Mucosa of descending colon (tissue), 3 donors: ENCODE results near the gene TRIM27. TPM values are rescaled to one million over a fixed set of nuclear protein-coding genes. Genes with fewer than 3 reads are reported as not detected.

Experiments used
- ATAC-seq: fragments of 200-7000 bp; cut with Tn5 transposase; one replicate; pipeline ENCODE4 v1.9.1; 2020; ENCODE audit warnings: mild to moderate bottlenecking, moderate library complexity
- DNase-seq, 3 donors: peaks; one replicate each; pipeline ENCODE4 v3.0.0-alpha.2; 2020
- H3K36me3 ChIP-seq: fragments of 200-600 bp; one replicate; pipeline ENCODE4 v1.8.0; 2021; ENCODE audit warnings: low read depth, mild to moderate bottlenecking
- H3K4me1 ChIP-seq: fragments of 200-600 bp; one replicate; pipeline ENCODE4 v1.8.0; 2021; ENCODE audit warnings: low read depth, mild to moderate bottlenecking
- H3K4me3 ChIP-seq: fragments of 200-600 bp; one replicate; pipeline ENCODE4 v1.8.0; 2021; ENCODE audit warnings: mild to moderate bottlenecking
- H3K9me3 ChIP-seq: fragments of 200-600 bp; one replicate; pipeline ENCODE4 v1.8.0; 2021; ENCODE audit warnings: mild to moderate bottlenecking
- intact Hi-C, 2 donors: fragments of 100-400 bp; cut with DNase I in 1 of 2; cut with micrococcal nuclease in 1 of 2; formaldehyde crosslinking; loops; one replicate each; pipeline versions ENCODE4 v1.11.0 to v1.11.1; 2022; cut with DNase I, micrococcal nuclease
- total RNA-seq, 3 donors: library from RNA; stranded (reverse); fragmentation: NEBNext Ultra II Directional in 2 of 3; extraction: Animal tissue kit (Norgen Biotek cat#: 25700) in 2 of 3; gene quantifications; one replicate each; pipeline versions ENCODE4 v1.2.1 to v1.2.4, GENCODE V29; 2021 to 2023
- TF ChIP-seq, protein P1 (sequence below): fragments of 200-600 bp; IDR thresholded peaks from one replicate; pipeline ENCODE4 v1.8.0; 2022; ENCODE audit warnings: antibody characterized with exemption, mild to moderate bottlenecking
- donor health status: DM: no; HTN: no; CAD: no; lungs with moderate emphysema.
- donor health status: DM: no; HTN: no; CAD: no.
- donor health status: DM: no; HTN: yes; CAD: no.

Gene TRIM27
- total RNA-seq, 3 donors from 2014 or later, result 33.1 to 37.2 (median 35.5) TPM

DNA sequence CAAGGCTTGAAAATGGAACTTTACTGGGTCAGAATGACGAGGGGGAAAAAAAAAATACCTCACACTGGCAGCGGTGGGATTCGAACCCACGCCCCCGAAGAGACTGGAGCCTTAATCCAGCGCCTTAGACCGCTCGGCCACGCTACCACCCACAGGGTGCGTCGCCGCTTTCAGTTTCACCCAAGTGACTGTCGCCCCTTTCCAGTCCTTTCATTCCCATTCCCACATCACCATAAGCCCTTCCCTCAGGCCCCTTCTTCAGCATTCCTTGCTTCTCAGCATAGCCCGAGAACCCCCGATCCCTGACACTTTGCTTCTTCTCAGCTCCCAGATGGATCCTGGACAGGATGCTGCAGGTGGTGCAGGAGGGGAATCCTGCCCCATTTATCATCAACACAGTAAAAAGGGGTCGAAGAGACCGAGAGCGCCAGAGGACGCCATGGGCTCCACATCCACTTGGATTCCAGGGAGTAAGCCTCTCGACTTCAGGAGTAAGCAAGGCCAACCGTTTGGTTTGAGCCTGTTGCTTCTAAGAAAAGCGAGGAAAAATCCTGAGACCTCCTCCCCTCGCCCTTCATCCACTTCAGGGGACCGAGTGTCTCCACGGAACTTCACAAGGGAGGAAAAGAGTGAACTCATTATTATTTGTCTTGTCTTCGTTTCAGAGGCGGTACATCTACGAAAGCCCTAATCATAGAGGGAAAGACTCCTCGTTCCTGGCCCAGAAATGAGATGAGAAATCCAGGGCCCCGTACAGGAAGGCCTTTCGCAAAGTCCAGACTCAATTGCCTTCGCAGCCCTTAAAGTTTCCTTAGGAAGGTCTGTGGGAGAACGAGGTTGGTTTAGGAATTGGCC, 20.0 kb upstream of the TRIM27 start:
- Histone ChIP-seq H3K4me3 (peak overlapping the region; percentile 1), H3K36me3 (no peaks in the 10 kb centered on the region), H3K4me1 (peaks cover 6% of the 10 kb centered on the region), H3K9me3 (no peaks in the 10 kb centered on the region)
- intact Hi-C loops, result no loop called here
- TF ChIP-seq, protein P1, sequence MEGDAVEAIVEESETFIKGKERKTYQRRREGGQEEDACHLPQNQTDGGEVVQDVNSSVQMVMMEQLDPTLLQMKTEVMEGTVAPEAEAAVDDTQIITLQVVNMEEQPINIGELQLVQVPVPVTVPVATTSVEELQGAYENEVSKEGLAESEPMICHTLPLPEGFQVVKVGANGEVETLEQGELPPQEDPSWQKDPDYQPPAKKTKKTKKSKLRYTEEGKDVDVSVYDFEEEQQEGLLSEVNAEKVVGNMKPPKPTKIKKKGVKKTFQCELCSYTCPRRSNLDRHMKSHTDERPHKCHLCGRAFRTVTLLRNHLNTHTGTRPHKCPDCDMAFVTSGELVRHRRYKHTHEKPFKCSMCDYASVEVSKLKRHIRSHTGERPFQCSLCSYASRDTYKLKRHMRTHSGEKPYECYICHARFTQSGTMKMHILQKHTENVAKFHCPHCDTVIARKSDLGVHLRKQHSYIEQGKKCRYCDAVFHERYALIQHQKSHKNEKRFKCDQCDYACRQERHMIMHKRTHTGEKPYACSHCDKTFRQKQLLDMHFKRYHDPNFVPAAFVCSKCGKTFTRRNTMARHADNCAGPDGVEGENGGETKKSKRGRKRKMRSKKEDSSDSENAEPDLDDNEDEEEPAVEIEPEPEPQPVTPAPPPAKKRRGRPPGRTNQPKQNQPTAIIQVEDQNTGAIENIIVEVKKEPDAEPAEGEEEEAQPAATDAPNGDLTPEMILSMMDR, result no peak
- DNase-seq (peak; percentile 75 to 84 (median 80)), ATAC-seq (peak; percentile 54)

DNA sequence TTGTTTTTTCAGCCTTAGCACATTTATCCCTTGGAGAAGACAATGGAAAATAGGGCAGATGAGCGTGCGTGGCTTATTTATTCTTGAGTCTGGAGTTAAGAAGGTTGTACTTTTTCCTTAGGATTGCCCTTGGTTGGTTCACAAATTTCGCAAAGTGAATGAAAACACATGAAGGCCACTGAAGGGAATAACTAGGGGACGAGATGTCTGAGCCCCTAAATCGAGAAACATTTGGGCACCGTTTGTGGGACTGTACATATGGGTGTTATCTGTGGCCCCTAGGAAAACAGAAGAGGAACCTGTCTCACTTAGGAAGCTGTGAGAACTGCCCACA, 19.4 kb upstream of the TRIM27 start:
- Histone ChIP-seq H3K9me3 (no peaks in the 10 kb centered on the region), H3K4me3 (no peak overlapping the region), H3K4me1 (peaks cover 6% of the 10 kb centered on the region), H3K36me3 (no peaks in the 10 kb centered on the region)
- TF ChIP-seq, protein P1, result no peak
- intact Hi-C loops, result no loop called here
- ATAC-seq, result no peak
- no peak for DNase-seq

DNA sequence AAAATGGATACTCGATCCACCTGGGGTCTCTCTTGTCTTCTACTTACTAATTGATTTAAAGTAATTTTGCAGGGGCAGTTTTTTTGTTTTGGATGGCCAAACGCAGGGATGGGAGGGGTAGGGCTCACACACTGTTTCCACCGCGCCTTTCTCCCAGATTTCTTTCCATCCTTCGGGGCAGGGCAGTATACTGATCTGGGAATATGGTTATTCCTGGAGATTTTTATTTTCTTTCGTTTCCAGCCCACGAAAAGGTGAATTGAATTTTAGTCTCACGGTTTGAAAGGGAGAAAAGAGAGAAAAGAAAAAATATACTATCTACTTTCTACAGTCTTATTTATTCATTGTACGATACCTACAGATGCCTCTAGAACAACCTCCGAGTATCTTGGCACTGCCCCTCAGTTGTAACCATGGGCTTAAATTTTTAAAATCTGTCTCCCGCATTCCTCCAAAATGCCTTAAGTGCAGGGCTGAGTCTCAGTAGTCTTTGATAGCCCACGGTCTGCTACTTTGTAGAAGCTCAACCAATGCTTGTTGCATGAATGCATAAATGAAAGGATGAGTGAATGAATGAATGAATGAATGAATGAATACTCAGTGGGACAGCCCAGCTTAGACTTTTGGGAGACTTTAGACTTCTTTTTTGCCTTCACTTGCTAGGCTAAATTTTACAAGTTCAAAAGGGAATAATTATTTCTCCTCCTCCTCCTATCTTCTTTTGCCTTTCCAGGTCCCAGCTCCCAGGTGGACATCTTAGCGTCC, 18.1 kb upstream of the TRIM27 start:
- Histone ChIP-seq H3K9me3 (no peaks in the 10 kb centered on the region), H3K36me3 (no peaks in the 10 kb centered on the region), H3K4me3 (peak overlapping the region; percentile 15), H3K4me1 (peaks cover 6% of the 10 kb centered on the region)
- DNase-seq (no peak), ATAC-seq (no peak)
- intact Hi-C loops, result no loop called here
- TF ChIP-seq, protein P1, result no peak

DNA sequence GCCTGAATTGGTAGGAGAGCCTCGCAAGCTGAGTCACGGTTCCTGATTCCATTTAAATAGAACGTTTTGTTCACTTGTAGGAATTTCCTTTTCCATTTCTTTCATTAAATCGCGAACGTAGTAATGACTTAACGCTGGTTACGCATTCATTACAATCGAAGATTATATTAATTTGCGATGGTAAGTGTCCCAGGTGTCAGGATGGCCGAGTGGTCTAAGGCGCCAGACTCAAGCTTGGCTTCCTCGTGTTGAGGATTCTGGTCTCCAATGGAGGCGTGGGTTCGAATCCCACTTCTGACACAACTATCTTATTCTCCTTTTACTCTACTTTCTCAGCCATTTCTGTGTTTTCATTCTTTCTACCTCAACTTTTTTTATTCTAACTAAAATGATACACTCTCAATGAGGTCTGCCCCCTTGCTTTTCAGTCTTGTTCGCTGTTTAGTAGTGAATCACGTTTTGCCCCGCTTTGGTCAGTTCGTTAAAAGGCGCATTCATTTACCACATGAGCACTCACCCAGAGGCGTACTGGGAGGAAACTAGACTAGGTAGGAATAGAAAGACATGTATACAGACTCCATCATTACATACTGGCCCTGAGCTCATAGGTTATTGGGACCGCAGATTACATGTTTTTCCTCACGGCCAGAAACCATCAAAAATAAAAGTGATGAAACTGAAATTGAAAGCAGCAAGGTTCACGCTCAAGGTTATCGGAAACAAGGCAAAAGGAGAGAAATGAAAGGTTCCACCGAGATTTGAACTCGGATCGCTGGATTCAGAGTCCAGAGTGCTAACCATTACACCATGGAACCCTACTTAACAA, 17.3 kb upstream of the TRIM27 start:
- Histone ChIP-seq H3K9me3 (no peaks in the 10 kb centered on the region), H3K36me3 (no peaks in the 10 kb centered on the region), H3K4me3 (peak overlapping the region; percentile 15), H3K4me1 (peaks cover 6% of the 10 kb centered on the region)
- TF ChIP-seq, protein P1, result no peak
- DNase-seq (peak in 2 of 3 donors; percentile 51 to 86), ATAC-seq (peak; percentile 71)
- intact Hi-C loops, result no loop called here

DNA sequence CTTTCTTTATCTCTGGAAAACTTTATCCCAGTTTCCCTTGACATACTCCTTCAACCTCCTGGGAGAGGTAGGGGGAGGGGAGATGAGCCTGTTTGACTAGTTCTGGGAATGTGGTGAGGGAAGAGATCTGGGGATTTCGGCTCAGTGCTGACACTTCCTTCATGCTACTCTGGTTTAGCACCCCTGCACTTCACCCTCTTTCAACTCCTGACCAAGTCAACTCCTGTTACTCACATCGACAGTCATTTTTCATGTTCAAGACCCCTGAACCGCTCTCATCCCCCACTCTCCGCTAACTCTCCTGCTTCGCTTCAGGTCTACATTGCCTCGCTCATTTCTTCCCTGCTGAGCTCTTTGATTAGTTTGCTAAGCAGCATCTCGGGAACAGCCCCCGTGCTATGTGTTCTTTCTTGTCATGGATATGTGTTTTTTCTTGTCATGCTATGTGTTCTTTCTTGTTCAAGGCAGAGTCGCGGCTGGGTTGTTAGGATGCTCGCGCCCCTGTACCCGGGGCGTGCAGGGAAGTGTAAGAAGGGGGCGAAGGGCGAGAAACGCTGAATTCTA, 16.6 kb upstream of the TRIM27 start:
- Histone ChIP-seq H3K9me3 (no peaks in the 10 kb centered on the region), H3K4me1 (peaks cover 6% of the 10 kb centered on the region), H3K36me3 (no peaks in the 10 kb centered on the region), H3K4me3 (peak overlapping the region; percentile 15)
- intact Hi-C loops, result no loop called here
- ATAC-seq, result peak; percentile 63
- peak in 2 of 3 donors; percentile 52 to 62 for DNase-seq
- TF ChIP-seq, protein P1, result no peak
